Measurements from ENCODE around the gene NFIX. TPM values are rescaled to one million over a fixed set of nuclear protein-coding genes. Genes with fewer than 3 reads are reported as not detected.
A peak's percentile ranks its signal among the peaks of the same experiment; 100 is the strongest.

Gene NFIX
- total RNA-seq, 2 experiments from 2014 or later = 3.0 to 3.3 TPM

- H3K4me3 Mint-ChIP-seq = no peak overlapping the region
- H3K4me1 Mint-ChIP-seq (ENCODE audit: low read depth) = no peaks in the 10 kb centered on the region
- peaks cover 5% of the 10 kb centered on the region for H3K27me3 Mint-ChIP-seq
- Histone ChIP-seq H3K27ac (ENCODE audit: low read depth in 1 of 2, low read length in 2 of 2) (peak overlapping the region in 1 of 2 donors; percentile 4), H3K9me3 (ENCODE audit: control insufficient read depth in 1 of 2, insufficient read depth in 1 of 2, low read length in 2 of 2) (peaks cover 0 to 5% of the 10 kb centered on the region in 2 experiments), H3K36me3 (ENCODE audit: insufficient read depth, low read length) (no peaks in the 10 kb centered on the region), H3K4me3 (ENCODE audit: low read length) (no peak overlapping the region), H3K27me3 (ENCODE audit: control insufficient read depth in 1 of 2, insufficient read depth in 2 of 2, low read length in 2 of 2) (peaks cover 0 to 2% of the 10 kb centered on the region in 2 experiments), H3K4me1 (ENCODE audit: insufficient read depth, low read length) (peaks cover 16% of the 10 kb centered on the region)
- ATAC-seq (ENCODE audit: poor library complexity) (no peak), DNase-seq (peak in 1 of 14 experiments; percentile 45)
- intact Hi-C loops (cut with DNase I, micrococcal nuclease) = loop anchor here (5.0 to 10.0 kb wide), 2 partner anchors 47 to 50 kb away; no protein-coding TSS in a partner anchor
- ChIA-PET CTCF (interaction anchor here (0.5 to 1.1 kb wide), 3 partner anchors 45 to 140 kb away, joined by 3 to 6 read pairs (median 4); no protein-coding TSS in a partner anchor), POLR2A (interaction anchor here (0.9 kb wide), 1 partner anchor 69 kb away, joined by 3 read pairs; no protein-coding TSS in a partner anchor)
- no peaks in the 10 kb centered on the region for H3K36me3 Mint-ChIP-seq (ENCODE audit: low read depth)
- H3K27ac Mint-ChIP-seq = no peak overlapping the region
- no peaks in the 10 kb centered on the region for H3K9me3 Mint-ChIP-seq
- no peak for TF ChIP-seq CTCF (IDR thresholded peaks at IDR 0.05)
Observed at GRCh38 chr19:12985049-12985776, 10.1 kb upstream of the NFIX start.

GRCh38 chr19:12986726-12987125, 8.5 kb upstream of the NFIX start:
- Mint-ChIP-seq H3K4me1 (ENCODE audit: low read depth) (no peaks in the 10 kb centered on the region), H3K36me3 (ENCODE audit: low read depth) (no peaks in the 10 kb centered on the region), H3K9me3 (no peaks in the 10 kb centered on the region), H3K27ac (no peak overlapping the region), H3K4me3 (no peak overlapping the region), H3K27me3 (peaks cover 5% of the 10 kb centered on the region)
- intact Hi-C loops (cut with DNase I, micrococcal nuclease) = loop anchor here (5.0 to 10.0 kb wide), 2 partner anchors 46 to 48 kb away; no protein-coding TSS in a partner anchor
- no peak overlapping the region for H3K27ac ChIP-seq (ENCODE audit: low read depth in 1 of 2, low read length in 2 of 2)
- TF ChIP-seq CTCF (IDR thresholded peaks at IDR 0.05) = no peak
- ChIA-PET POLR2A (no interaction called here), CTCF (no interaction called here)
- H3K9me3 ChIP-seq (ENCODE audit: control insufficient read depth in 1 of 2, insufficient read depth in 1 of 2, low read length in 2 of 2) = peaks cover 0 to 5% of the 10 kb centered on the region in 2 experiments
- H3K4me1 ChIP-seq (ENCODE audit: insufficient read depth, low read length) = peaks cover 16% of the 10 kb centered on the region
- ATAC-seq (ENCODE audit: poor library complexity) = no peak
- no peaks in the 10 kb centered on the region for H3K36me3 ChIP-seq (ENCODE audit: insufficient read depth, low read length)
- no peak overlapping the region for H3K4me3 ChIP-seq (ENCODE audit: low read length)
- peaks cover 0 to 2% of the 10 kb centered on the region in 2 experiments for H3K27me3 ChIP-seq (ENCODE audit: control insufficient read depth in 1 of 2, insufficient read depth in 2 of 2, low read length in 2 of 2)
- DNase-seq = no peak

- no peak for DNase-seq
- CTCF ChIA-PET = no interaction called here
Observed at GRCh38 chr19:12987190-12987589, 8.1 kb upstream of the NFIX start.

More at GRCh38 chr19:12987190-12987589, 8.1 kb upstream of the NFIX start:
- Histone ChIP-seq H3K27me3 (ENCODE audit: control insufficient read depth in 1 of 2, insufficient read depth in 2 of 2, low read length in 2 of 2) (peaks cover 0 to 2% of the 10 kb centered on the region in 2 experiments), H3K4me1 (ENCODE audit: insufficient read depth, low read length) (peaks cover 16% of the 10 kb centered on the region), H3K36me3 (ENCODE audit: insufficient read depth, low read length) (no peaks in the 10 kb centered on the region), H3K9me3 (ENCODE audit: control insufficient read depth in 1 of 2, insufficient read depth in 1 of 2, low read length in 2 of 2) (peaks cover 0 to 5% of the 10 kb centered on the region in 2 experiments), H3K4me3 (ENCODE audit: low read length) (no peak overlapping the region), H3K27ac (ENCODE audit: low read depth in 1 of 2, low read length in 2 of 2) (no peak overlapping the region)
- Mint-ChIP-seq H3K4me1 (ENCODE audit: low read depth) (no peaks in the 10 kb centered on the region), H3K9me3 (no peaks in the 10 kb centered on the region), H3K27ac (no peak overlapping the region), H3K27me3 (peaks cover 5% of the 10 kb centered on the region), H3K4me3 (no peak overlapping the region), H3K36me3 (ENCODE audit: low read depth) (no peaks in the 10 kb centered on the region)
- POLR2A ChIA-PET = no interaction called here
- intact Hi-C loops (cut with DNase I, micrococcal nuclease) = loop anchor here (5.0 to 10.0 kb wide), 2 partner anchors 45 to 48 kb away; no protein-coding TSS in a partner anchor
- no peak for TF ChIP-seq CTCF (IDR thresholded peaks at IDR 0.05)
- ATAC-seq (ENCODE audit: poor library complexity) = no peak
